ENCODE results near the gene CYP11A1. TPM values are rescaled to one million over a fixed set of nuclear protein-coding genes. Genes with fewer than 3 reads are reported as not detected.

CYP11A1 gene
- total RNA-seq, 4 donors from 2014 or later = 0.15 to 2.5 (median 0.67) TPM

GRCh38 chr15:74336061-74337005, 31.1 kb downstream of the CYP11A1 start:
- Histone ChIP-seq H3K9me3 (no peaks in the 10 kb centered on the region), H3K36me3 (no peaks in the 10 kb centered on the region), H3K4me3 (no peak overlapping the region), H3K27ac (no peak overlapping the region), H3K27me3 (no peaks in the 10 kb centered on the region), H3K4me1 (no peaks in the 10 kb centered on the region)
- ATAC-seq (no peak), DNase-seq (peak in 1 of 2 donors; percentile 2)
- intact Hi-C loops (cut with DNase I; ENCODE audit: low total_unique reads) = no loop called here
- in situ Hi-C loops (cut with MboI; ENCODE audit: low sequenced_read_pairs in 4 of 4) = no loop called here
- TF ChIP-seq, protein P1, sequence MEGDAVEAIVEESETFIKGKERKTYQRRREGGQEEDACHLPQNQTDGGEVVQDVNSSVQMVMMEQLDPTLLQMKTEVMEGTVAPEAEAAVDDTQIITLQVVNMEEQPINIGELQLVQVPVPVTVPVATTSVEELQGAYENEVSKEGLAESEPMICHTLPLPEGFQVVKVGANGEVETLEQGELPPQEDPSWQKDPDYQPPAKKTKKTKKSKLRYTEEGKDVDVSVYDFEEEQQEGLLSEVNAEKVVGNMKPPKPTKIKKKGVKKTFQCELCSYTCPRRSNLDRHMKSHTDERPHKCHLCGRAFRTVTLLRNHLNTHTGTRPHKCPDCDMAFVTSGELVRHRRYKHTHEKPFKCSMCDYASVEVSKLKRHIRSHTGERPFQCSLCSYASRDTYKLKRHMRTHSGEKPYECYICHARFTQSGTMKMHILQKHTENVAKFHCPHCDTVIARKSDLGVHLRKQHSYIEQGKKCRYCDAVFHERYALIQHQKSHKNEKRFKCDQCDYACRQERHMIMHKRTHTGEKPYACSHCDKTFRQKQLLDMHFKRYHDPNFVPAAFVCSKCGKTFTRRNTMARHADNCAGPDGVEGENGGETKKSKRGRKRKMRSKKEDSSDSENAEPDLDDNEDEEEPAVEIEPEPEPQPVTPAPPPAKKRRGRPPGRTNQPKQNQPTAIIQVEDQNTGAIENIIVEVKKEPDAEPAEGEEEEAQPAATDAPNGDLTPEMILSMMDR (IDR thresholded peaks at IDR 0.05 in 4 of 5, conservative IDR thresholded peaks at IDR 0.05 in 1 of 5) = no peak
- TF ChIP-seq POLR2A (IDR thresholded peaks at IDR 0.05) = no peak

- Histone ChIP-seq H3K9me3 (no peaks in the 10 kb centered on the region), H3K4me3 (no peak overlapping the region), H3K4me1 (no peaks in the 10 kb centered on the region), H3K36me3 (no peaks in the 10 kb centered on the region), H3K27me3 (no peaks in the 10 kb centered on the region), H3K27ac (no peak overlapping the region)
- DNase-seq (no peak), ATAC-seq (no peak)
- intact Hi-C loops (cut with DNase I; ENCODE audit: low total_unique reads) = no loop called here
- in situ Hi-C loops (cut with MboI; ENCODE audit: low sequenced_read_pairs in 4 of 4) = no loop called here
- TF ChIP-seq, protein P1 (IDR thresholded peaks at IDR 0.05 in 4 of 5, conservative IDR thresholded peaks at IDR 0.05 in 1 of 5) = no peak
- no peak for TF ChIP-seq POLR2A (IDR thresholded peaks at IDR 0.05)
Measured at GRCh38 chr15:74335396-74335795, 32.0 kb downstream of the CYP11A1 start.

- Histone ChIP-seq H3K4me3 (no peak overlapping the region), H3K27ac (no peak overlapping the region), H3K9me3 (no peaks in the 10 kb centered on the region), H3K36me3 (no peaks in the 10 kb centered on the region), H3K27me3 (no peaks in the 10 kb centered on the region), H3K4me1 (no peaks in the 10 kb centered on the region)
- in situ Hi-C loops (cut with MboI; ENCODE audit: low sequenced_read_pairs in 4 of 4) (no loop called here), intact Hi-C loops (cut with DNase I; ENCODE audit: low total_unique reads) (no loop called here)
- DNase-seq (no peak), ATAC-seq (no peak)
- no peak for TF ChIP-seq POLR2A (IDR thresholded peaks at IDR 0.05)
- TF ChIP-seq, protein P1 (IDR thresholded peaks at IDR 0.05 in 4 of 5, conservative IDR thresholded peaks at IDR 0.05 in 1 of 5) = no peak
Measured at GRCh38 chr15:74334127-74334526, 33.3 kb downstream of the CYP11A1 start.

DNA sequence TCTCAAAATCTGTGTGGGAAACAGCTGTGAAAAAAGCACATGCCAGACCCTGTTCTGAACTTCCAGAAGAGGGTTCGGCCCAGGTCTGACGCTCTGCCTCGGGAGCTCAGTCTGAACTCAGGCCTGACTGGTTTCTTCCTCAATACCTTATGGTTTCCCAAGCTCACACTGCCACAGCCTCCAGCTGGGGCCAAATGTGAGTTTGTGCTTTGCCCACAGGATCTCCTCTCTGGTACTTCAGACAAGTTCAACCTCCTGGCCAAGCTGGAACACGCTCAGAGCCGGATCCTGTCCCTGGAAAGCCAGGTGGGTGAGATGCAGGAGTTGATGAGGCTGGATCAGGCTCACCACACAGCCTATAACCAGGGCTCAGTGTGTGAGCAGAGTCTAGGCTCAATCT, 33.8 kb downstream of the CYP11A1 start:
- Histone ChIP-seq H3K36me3 (no peaks in the 10 kb centered on the region), H3K9me3 (no peaks in the 10 kb centered on the region), H3K4me3 (no peak overlapping the region), H3K27me3 (no peaks in the 10 kb centered on the region), H3K27ac (no peak overlapping the region), H3K4me1 (no peaks in the 10 kb centered on the region)
- DNase-seq = no peak
- in situ Hi-C loops (cut with MboI; ENCODE audit: low sequenced_read_pairs in 4 of 4) (no loop called here), intact Hi-C loops (cut with DNase I; ENCODE audit: low total_unique reads) (no loop called here)
- no peak for TF ChIP-seq POLR2A (IDR thresholded peaks at IDR 0.05)
- TF ChIP-seq, protein P1 (IDR thresholded peaks at IDR 0.05 in 4 of 5, conservative IDR thresholded peaks at IDR 0.05 in 1 of 5) = no peak
- no peak for ATAC-seq

Data from gastrocnemius medialis (tissue), 4 donors.